Testis (tissue), 2 donors: ENCODE results near the gene SLC25A33.

Experiments
- POLR2A ChIP-seq: fragments of 450-650 bp; IDR thresholded peaks from one replicate; pipeline ENCODE4 v1.6.1; 2017; ENCODE audit warnings: antibody characterized with exemption, mild to moderate bottlenecking, moderate library complexity
- TF ChIP-seq, protein P1 (sequence below), 3 experiments: fragments of 450-650 bp in 2 of 3; fragments of 200-600 bp in 1 of 3; sonication (generic) in 1 of 3; IDR thresholded peaks; one replicate each; pipeline ENCODE4 v1.5.1; 2016 to 2019; ENCODE audit warnings: antibody characterized with exemption in 3 of 3, mild to moderate bottlenecking in 2 of 3, moderate library complexity in 1 of 3

DNA sequence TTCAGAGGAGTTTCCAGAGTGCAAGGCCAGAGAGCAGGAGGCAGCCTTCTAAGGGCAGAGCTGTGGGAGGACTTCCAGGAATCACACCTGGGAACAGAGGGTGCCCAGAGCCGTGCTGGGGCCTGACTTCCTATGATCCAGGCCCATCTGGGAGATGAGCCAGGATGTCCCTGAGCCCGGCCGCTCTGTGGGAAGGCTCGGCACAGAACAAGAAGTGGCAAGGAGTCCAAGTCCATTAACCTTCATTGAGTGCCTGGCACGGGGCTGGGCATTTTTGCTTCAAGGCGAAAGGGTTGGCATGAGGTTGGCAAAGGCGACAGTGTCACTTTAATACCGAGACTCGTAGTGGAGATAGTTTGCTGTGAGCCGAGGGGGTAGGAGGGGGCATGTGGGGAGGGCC is 67.7 kb downstream of the SLC25A33 start:
- TF ChIP-seq, protein P1, sequence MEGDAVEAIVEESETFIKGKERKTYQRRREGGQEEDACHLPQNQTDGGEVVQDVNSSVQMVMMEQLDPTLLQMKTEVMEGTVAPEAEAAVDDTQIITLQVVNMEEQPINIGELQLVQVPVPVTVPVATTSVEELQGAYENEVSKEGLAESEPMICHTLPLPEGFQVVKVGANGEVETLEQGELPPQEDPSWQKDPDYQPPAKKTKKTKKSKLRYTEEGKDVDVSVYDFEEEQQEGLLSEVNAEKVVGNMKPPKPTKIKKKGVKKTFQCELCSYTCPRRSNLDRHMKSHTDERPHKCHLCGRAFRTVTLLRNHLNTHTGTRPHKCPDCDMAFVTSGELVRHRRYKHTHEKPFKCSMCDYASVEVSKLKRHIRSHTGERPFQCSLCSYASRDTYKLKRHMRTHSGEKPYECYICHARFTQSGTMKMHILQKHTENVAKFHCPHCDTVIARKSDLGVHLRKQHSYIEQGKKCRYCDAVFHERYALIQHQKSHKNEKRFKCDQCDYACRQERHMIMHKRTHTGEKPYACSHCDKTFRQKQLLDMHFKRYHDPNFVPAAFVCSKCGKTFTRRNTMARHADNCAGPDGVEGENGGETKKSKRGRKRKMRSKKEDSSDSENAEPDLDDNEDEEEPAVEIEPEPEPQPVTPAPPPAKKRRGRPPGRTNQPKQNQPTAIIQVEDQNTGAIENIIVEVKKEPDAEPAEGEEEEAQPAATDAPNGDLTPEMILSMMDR (IDR thresholded peaks at IDR 0.05) = no peak
- no peak for TF ChIP-seq POLR2A
